Measurements from ENCODE around the gene IL7R.

Gene IL7R, protein sequence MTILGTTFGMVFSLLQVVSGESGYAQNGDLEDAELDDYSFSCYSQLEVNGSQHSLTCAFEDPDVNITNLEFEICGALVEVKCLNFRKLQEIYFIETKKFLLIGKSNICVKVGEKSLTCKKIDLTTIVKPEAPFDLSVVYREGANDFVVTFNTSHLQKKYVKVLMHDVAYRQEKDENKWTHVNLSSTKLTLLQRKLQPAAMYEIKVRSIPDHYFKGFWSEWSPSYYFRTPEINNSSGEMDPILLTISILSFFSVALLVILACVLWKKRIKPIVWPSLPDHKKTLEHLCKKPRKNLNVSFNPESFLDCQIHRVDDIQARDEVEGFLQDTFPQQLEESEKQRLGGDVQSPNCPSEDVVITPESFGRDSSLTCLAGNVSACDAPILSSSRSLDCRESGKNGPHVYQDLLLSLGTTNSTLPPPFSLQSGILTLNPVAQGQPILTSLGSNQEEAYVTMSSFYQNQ

DNA sequence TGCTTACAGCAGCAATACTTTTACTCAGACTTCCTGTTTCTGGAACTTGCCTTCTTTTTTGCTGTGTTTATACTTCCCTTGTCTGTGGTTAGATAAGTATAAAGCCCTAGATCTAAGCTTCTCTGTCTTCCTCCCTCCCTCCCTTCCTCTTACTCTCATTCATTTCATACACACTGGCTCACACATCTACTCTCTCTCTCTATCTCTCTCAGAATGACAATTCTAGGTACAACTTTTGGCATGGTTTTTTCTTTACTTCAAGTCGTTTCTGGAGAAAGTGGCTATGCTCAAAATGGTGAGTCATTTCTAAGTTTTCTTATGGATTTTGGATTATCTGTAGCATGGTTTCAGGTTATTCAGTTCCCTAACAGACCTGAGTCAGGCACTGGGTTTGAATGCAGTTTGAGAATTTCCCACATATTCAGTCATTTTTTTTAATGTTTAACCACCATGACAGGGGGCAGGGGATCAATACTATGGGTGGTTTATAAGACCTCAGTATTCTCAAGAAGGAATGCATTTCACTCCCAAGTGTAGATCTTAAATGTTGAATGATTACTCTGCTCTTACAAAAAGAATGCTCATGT lies at the start of gene IL7R:
Gene IL7R (plus strand): TSS at position 127 of the 587 bp plus-strand sequence. CDS start 87 bp downstream, at position 214.
- DNase-seq = peak; percentile 85

- DNase-seq = peak; percentile 59
These were observed 46.1 kb upstream of the IL7R start for GRCh38 chr5:35810601-35811000.

- DNase-seq = peak; percentile 91
These were observed 45.5 kb upstream of the IL7R start for GRCh38 chr5:35811108-35811741.

DNA sequence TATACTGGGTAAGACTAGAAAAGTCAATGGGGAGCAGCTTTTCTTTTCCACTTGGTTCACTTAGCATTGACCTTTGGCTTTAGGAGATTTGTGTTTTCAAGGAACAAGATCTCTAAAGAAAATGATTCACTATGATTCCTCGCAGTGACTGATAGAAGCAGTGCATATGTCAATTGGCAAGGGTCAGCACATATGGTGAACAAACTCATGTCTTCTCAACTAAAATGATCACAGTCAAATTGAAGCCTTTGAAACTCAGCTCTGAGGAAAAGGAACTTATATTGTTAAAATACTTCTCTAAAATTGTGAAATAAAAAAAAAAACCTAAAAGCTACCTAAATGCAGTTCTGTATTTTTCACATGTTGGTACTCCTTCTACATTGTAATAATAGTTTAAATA lies 43.2 kb upstream of the IL7R start:
- DNase-seq = no peak

- peak; percentile 74 for DNase-seq
These were observed 41.4 kb upstream of the IL7R start for GRCh38 chr5:35815089-35815936.

GRCh38 chr5:35816881-35817521 lies 39.7 kb upstream of the IL7R start:
- peak; percentile 68 for DNase-seq

- DNase-seq = no peak
These were observed 37.7 kb upstream of the IL7R start for GRCh38 chr5:35819026-35819425.

- peak; percentile 44 for DNase-seq
These were observed 37.0 kb upstream of the IL7R start for GRCh38 chr5:35819668-35820067.

DNA sequence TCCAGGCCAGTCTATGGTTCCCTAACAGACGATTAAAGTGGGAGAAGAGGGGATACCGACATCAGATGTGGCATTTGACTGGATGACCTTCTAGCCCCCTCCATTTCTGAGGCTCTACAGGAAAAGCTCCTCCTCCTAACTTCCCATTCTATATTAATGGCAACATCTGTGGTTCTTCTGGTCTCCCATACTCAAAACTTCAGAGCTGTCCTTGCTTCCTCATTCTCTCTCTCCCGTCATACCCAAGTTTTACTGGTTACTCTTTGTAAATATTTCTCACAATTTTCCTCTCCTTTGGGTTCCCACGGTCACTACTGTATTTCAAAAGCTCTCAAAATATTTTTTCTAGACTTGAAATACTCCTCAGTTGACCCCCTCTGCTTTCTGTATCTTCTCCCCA lies 36.0 kb upstream of the IL7R start:
- no peak for DNase-seq

DNA sequence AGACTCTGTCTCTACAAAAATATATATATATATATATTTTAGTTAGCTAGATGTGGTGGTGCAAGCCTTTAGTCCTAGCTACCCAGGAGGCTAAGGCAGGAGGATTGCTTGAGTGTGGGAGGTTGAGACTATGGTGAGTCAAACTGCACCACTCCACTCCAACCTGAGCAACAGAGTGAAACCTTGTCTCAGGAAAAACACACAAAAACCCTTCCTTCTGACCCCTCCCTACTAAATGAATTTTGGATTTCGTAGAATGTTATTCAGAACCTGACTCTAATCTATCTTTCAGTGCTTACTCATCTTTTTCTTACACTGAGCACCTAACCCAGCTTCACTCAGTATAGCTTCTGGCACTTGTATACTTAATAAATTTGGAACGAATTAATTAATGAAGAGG lies 35.2 kb upstream of the IL7R start:
- DNase-seq = no peak

GRCh38 chr5:35822511-35822910 lies 34.2 kb upstream of the IL7R start:
- peak; percentile 67 for DNase-seq

- no peak for DNase-seq
These were observed 33.2 kb upstream of the IL7R start for GRCh38 chr5:35823347-35824098.

DNA sequence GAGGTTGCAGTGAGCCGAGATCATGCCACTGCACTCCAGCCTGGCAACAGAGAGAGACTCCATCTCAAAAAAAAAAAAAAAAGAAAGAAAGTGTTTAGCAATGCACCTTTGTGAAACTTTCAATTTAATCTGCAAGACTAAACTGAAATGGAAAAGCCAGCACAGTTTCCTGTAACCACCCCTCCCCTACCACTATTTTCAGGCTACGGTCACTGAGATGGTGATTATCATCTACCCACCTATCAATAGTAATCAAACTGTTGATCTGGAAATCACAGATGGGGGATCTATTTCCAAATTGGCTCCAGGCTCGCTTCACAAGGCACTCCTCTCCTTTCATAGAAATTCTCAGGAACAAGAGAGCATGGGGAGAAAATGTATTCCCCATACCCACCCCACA lies 30.6 kb upstream of the IL7R start:
- DNase-seq = no peak

DNA sequence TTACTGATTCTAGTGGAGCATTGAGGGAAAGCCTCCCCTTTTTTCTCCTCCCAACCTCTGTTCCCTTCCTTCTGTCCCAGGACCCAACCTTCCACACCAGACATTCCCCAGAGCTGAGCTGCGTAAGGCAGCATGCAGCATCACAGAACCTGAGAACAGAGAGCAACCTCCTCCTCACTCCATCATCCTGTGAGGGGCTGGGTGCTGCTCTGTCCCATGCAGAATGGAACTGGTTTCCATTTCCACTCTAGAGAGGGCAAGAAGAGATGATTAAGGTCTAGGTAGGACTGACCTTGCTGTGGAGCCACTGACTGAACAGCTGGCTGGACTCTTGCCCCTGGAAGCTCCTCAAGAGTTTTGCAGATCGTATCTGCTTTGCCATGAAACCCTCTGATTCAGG lies 30.1 kb upstream of the IL7R start:
- DNase-seq = no peak

DNA sequence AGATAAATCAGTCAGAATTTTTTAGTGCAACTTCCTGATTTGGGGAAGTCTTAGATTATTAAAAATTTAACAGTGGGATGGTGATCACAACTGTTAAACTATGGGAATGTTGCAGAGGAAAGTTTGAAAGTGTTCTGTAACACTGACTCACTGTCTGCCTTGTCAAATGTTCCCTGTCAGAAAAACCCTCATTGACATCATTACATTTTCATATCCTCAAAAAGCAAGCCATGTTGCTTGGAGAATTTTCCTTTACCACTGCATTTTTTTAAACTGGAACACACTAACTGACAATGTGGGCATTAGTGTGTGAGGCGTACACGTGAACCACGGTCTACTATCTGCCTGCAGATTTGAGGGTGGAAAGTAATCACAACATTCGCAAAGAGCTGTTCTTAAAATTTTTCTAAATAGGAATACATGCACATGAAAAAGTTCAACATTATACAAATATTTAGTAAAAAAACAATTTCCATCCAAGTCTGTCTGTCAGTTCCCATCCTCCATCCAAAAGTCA lies 28.6 kb upstream of the IL7R start:
- DNase-seq = no peak

- DNase-seq = peak; percentile 80
These were observed 26.1 kb upstream of the IL7R start for GRCh38 chr5:35830587-35830986.

DNA sequence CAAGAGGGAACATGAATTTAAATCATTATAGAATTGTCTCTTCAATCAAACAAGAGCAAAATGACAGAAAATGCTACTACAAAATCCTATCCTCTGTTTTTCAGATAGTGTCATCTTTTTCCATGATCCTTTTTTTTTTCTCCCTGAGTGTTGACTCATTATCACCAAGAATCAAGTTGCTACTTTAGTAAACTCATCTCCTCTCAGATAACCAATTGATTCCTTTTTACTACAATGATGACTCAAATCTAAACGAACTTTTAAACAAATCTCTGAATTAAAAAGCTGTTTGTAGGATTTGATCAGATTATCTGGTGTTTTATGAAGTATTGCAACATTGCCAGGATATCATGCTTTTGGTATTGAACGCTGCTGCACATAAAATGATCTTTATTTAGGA lies 23.9 kb upstream of the IL7R start:
- no peak for DNase-seq

DNA sequence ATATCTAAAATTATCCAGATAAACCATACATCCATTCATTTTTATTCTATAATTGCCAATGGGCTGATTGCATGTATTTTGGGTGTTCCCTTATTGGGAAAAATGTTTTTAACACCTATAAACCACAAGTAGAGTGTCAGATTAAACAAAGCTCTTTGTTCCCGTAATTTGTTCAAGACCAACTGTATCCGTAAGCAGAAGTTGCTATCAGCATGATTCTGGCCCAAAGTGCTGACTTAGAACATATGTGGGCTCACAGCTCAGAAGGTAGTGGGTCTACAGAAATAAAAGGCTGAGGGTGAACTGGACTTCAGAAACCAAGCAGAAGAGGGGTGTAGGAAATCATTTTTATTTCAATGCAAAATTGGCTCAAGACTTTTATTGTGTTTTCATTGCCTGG lies 23.5 kb upstream of the IL7R start:
- no peak for DNase-seq

DNA sequence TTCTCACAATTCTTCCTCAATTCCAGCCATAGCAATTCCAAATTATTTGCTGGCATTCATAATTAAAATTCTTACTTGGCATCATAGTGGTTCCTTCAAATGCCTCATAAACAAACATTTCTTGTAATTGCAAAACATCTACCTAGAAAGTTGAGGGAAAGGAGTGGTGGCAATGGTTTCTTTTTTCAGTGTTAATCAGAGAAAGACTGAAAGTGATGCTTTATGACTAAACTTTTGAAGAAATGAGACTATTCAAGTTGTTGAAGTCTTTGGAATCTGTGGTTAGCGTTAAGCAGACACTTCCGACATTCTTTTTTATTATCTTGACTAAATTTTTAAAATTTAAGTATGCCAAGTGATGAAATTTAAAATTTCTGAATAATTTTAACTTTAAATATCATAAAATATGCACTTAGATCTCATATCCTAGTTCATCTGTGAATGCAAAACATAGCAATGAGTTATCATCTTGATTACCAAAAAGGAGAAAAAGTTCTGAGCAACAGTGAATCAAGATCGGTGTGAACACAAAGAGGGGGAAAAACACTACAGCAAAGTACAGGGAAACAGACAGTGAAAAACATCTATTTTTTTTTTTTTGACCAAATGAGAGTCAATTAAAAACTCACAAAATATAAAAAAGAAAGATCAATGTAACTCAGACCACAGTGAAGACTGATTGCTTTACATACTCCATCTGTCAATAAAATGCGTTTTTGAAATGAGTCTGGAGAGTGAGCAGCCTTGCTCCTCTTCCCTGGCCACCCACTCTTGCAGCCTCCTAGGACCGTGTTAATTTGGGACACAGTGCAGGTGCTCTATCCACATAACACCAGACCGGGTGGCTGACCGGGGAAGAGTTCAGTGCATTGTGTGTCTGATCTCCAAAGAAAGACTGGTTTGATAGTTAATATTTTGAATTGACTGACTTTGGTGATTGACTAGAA lies 20.6 kb upstream of the IL7R start:
- no peak for DNase-seq

- no peak for DNase-seq
These were observed 18.2 kb upstream of the IL7R start for GRCh38 chr5:35838370-35839042.
